Measurements from ENCODE around the gene RAMAC.
"Not testable (repeated sequence)": the region's sequence is repeated elsewhere in the genome, so short reads cannot be mapped to it uniquely, and the experiment has no call there.

RAMAC gene

GRCh38 chr15:82986442-82986780 is 401 bp downstream of the RAMAC start:
- Mint-ChIP-seq H3K9me3 (peaks cover 2% of the 10 kb centered on the region), H3K4me1 (peaks cover 27% of the 10 kb centered on the region), H3K27ac (peak overlapping the region; percentile 96), H3K36me3 (peaks cover 58% of the 10 kb centered on the region), H3K4me3 (peak overlapping the region; percentile 96)
- DNase-seq (ENCODE audit: low spot score in 2 of 2) (no peak), ATAC-seq (peak; percentile 55)

- no peak for ATAC-seq
- no peak overlapping the region for H3K27ac Mint-ChIP-seq
- H3K4me3 Mint-ChIP-seq = no peak overlapping the region
- peaks cover 41% of the 10 kb centered on the region for H3K36me3 Mint-ChIP-seq
- no peaks in the 10 kb centered on the region for H3K9me3 Mint-ChIP-seq
- peaks cover 7% of the 10 kb centered on the region for H3K4me1 Mint-ChIP-seq
- DNase-seq (ENCODE audit: low spot score in 2 of 2) = no peak
Measured at GRCh38 chr15:82992436-82992998, 6.5 kb downstream of the RAMAC start.

- Mint-ChIP-seq H3K27ac (no peak overlapping the region), H3K9me3 (no peaks in the 10 kb centered on the region), H3K4me3 (no peak overlapping the region), H3K36me3 (peaks cover 35% of the 10 kb centered on the region), H3K4me1 (peaks cover 5% of the 10 kb centered on the region)
- DNase-seq (ENCODE audit: low spot score in 2 of 2) (no peak), ATAC-seq (no peak)
Measured at GRCh38 chr15:82993144-82993543, 7.1 kb downstream of the RAMAC start.

GRCh38 chr15:82995076-82995475 is 9.1 kb downstream of the RAMAC start:
- Mint-ChIP-seq H3K36me3 (peaks cover 16% of the 10 kb centered on the region), H3K27ac (no peak overlapping the region), H3K4me3 (no peak overlapping the region), H3K4me1 (peaks cover 8% of the 10 kb centered on the region), H3K9me3 (no peaks in the 10 kb centered on the region)
- ATAC-seq (no peak), DNase-seq (ENCODE audit: low spot score in 2 of 2) (no peak)

GRCh38 chr15:82995938-82996337 is 9.9 kb downstream of the RAMAC start:
- H3K27ac Mint-ChIP-seq = no peak overlapping the region
- no peak overlapping the region for H3K4me3 Mint-ChIP-seq
- no peak for DNase-seq (ENCODE audit: low spot score in 2 of 2)
- H3K9me3 Mint-ChIP-seq = no peaks in the 10 kb centered on the region
- peaks cover 10% of the 10 kb centered on the region for H3K36me3 Mint-ChIP-seq
- H3K4me1 Mint-ChIP-seq = peaks cover 13% of the 10 kb centered on the region
- no peak for ATAC-seq

GRCh38 chr15:82999426-82999825 is 13.4 kb downstream of the RAMAC start:
- no peak overlapping the region for H3K4me3 Mint-ChIP-seq
- peaks cover 6% of the 10 kb centered on the region for H3K36me3 Mint-ChIP-seq
- DNase-seq (ENCODE audit: low spot score in 2 of 2) (peak in 1 of 2 donors; percentile 42), ATAC-seq (no peak)
- H3K4me1 Mint-ChIP-seq = peaks cover 8% of the 10 kb centered on the region
- H3K27ac Mint-ChIP-seq = peak overlapping the region; percentile 73
- no peaks in the 10 kb centered on the region for H3K9me3 Mint-ChIP-seq

GRCh38 chr15:82999905-83000671 is 14.1 kb downstream of the RAMAC start:
- Mint-ChIP-seq H3K36me3 (peaks cover 11% of the 10 kb centered on the region), H3K4me1 (peaks cover 8% of the 10 kb centered on the region), H3K4me3 (peak overlapping the region; percentile 54), H3K27ac (peak overlapping the region; percentile 73), H3K9me3 (no peaks in the 10 kb centered on the region)
- ATAC-seq (peak; percentile 86), DNase-seq (ENCODE audit: low spot score in 2 of 2) (peak in 1 of 2 donors; percentile 57)

- H3K4me1 Mint-ChIP-seq; DNase-seq (ENCODE audit: low spot score in 2 of 2); ATAC-seq; H3K9me3 Mint-ChIP-seq: not testable (repeated sequence)
- Mint-ChIP-seq H3K27ac (peak overlapping the region; percentile 73), H3K4me3 (peak overlapping the region; percentile 54), H3K36me3 (peaks cover 17% of the 10 kb centered on the region)
Measured at GRCh38 chr15:83000672-83001031, 14.6 kb downstream of the RAMAC start.

GRCh38 chr15:83010709-83011270 is 24.8 kb downstream of the RAMAC start:
- peaks cover 54% of the 10 kb centered on the region for H3K36me3 Mint-ChIP-seq
- H3K27ac Mint-ChIP-seq = peak overlapping the region; percentile 86
- ATAC-seq (peak; percentile 80), DNase-seq (ENCODE audit: low spot score in 2 of 2) (peak; percentile 55 to 88)
- no peaks in the 10 kb centered on the region for H3K9me3 Mint-ChIP-seq
- peaks cover 45% of the 10 kb centered on the region for H3K4me1 Mint-ChIP-seq
- peak overlapping the region; percentile 82 for H3K4me3 Mint-ChIP-seq

- no peaks in the 10 kb centered on the region for H3K9me3 Mint-ChIP-seq
- peak within 1 kb of the TSS; percentile 82 for H3K4me3 Mint-ChIP-seq
- H3K4me1 Mint-ChIP-seq = peaks cover 45% of the 10 kb centered on the region
- H3K27ac Mint-ChIP-seq = peak within 1 kb of the TSS; percentile 86
- peaks cover 55% of the 10 kb centered on the region for H3K36me3 Mint-ChIP-seq
- DNase-seq (ENCODE audit: low spot score in 2 of 2) = peak; percentile 80 to 90
- peak; percentile 90 for ATAC-seq
Measured at GRCh38 chr15:83011271-83012075, 25.5 kb downstream of the RAMAC start, which contains the start of gene C15orf40. Gene C15orf40, minus strand, starts transcription at chr15:83011639. Its CDS starts 32 bp downstream, at chr15:83011607.

GRCh38 chr15:83012076-83012426 is 26.0 kb downstream of the RAMAC start:
- Mint-ChIP-seq H3K27ac (peak overlapping the region; percentile 86), H3K9me3 (no peaks in the 10 kb centered on the region), H3K4me1 (peaks cover 44% of the 10 kb centered on the region), H3K4me3 (peak overlapping the region; percentile 82), H3K36me3 (peaks cover 55% of the 10 kb centered on the region)
- DNase-seq (ENCODE audit: low spot score in 2 of 2) = no peak
- ATAC-seq = no peak

GRCh38 chr15:83012636-83013035 is 26.6 kb downstream of the RAMAC start:
- peak overlapping the region; percentile 82 for H3K4me3 Mint-ChIP-seq
- ATAC-seq = no peak
- H3K36me3 Mint-ChIP-seq = peaks cover 55% of the 10 kb centered on the region
- DNase-seq (ENCODE audit: low spot score in 2 of 2) = peak in 1 of 2 donors; percentile 42
- no peaks in the 10 kb centered on the region for H3K9me3 Mint-ChIP-seq
- peaks cover 40% of the 10 kb centered on the region for H3K4me1 Mint-ChIP-seq
- peak overlapping the region; percentile 86 for H3K27ac Mint-ChIP-seq

- Mint-ChIP-seq H3K36me3 (peaks cover 58% of the 10 kb centered on the region), H3K9me3 (no peaks in the 10 kb centered on the region), H3K4me1 (peaks cover 40% of the 10 kb centered on the region), H3K4me3 (no peak overlapping the region), H3K27ac (peak overlapping the region; percentile 77)
- DNase-seq (ENCODE audit: low spot score in 2 of 2) (peak in 1 of 2 donors; percentile 52), ATAC-seq (peak; percentile 39)
Measured at GRCh38 chr15:83014205-83014653, 28.2 kb downstream of the RAMAC start.

GRCh38 chr15:83015361-83015760 is 29.4 kb downstream of the RAMAC start:
- DNase-seq (ENCODE audit: low spot score in 2 of 2) (peak in 1 of 2 donors; percentile 37), ATAC-seq (no peak)
- peaks cover 61% of the 10 kb centered on the region for H3K36me3 Mint-ChIP-seq
- H3K27ac Mint-ChIP-seq = no peak overlapping the region
- H3K4me1 Mint-ChIP-seq = peaks cover 36% of the 10 kb centered on the region
- H3K9me3 Mint-ChIP-seq = no peaks in the 10 kb centered on the region
- no peak overlapping the region for H3K4me3 Mint-ChIP-seq

GRCh38 chr15:83016906-83017305 is 30.9 kb downstream of the RAMAC start:
- peaks cover 28% of the 10 kb centered on the region for H3K4me1 Mint-ChIP-seq
- H3K4me3 Mint-ChIP-seq = no peak overlapping the region
- no peaks in the 10 kb centered on the region for H3K9me3 Mint-ChIP-seq
- H3K27ac Mint-ChIP-seq = no peak overlapping the region
- ATAC-seq = no peak
- DNase-seq (ENCODE audit: low spot score in 2 of 2) = no peak
- peaks cover 68% of the 10 kb centered on the region for H3K36me3 Mint-ChIP-seq

All from stimulated activated effector memory CD8-positive, alpha-beta T cell treated with anti-CD3 and anti-CD28 coated beads, Interleukin-12 subunit alpha, Interleukin-12 subunit beta, amount 100 ng/mL, for 72 hours (primary cell).